K562 treated with DMSO at 1 percent for 4 hours (cell line): ENCODE measurements around the gene DBX1. TPM values are rescaled to one million over a fixed set of nuclear protein-coding genes. Genes with fewer than 3 reads are reported as not detected.

ENCODE experiments used
- total RNA-seq: library from RNA; unstranded; fragments of 300-600 nt; gene quantifications from 2 replicates; pipeline ENCODE4 v1.2.3, GENCODE V29; 2022; ENCODE audit not compliant: insufficient read depth

Gene DBX1, protein sequence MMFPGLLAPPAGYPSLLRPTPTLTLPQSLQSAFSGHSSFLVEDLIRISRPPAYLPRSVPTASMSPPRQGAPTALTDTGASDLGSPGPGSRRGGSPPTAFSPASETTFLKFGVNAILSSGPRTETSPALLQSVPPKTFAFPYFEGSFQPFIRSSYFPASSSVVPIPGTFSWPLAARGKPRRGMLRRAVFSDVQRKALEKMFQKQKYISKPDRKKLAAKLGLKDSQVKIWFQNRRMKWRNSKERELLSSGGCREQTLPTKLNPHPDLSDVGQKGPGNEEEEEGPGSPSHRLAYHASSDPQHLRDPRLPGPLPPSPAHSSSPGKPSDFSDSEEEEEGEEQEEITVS
- not detected in 2 replicates for total RNA-seq

DNA sequence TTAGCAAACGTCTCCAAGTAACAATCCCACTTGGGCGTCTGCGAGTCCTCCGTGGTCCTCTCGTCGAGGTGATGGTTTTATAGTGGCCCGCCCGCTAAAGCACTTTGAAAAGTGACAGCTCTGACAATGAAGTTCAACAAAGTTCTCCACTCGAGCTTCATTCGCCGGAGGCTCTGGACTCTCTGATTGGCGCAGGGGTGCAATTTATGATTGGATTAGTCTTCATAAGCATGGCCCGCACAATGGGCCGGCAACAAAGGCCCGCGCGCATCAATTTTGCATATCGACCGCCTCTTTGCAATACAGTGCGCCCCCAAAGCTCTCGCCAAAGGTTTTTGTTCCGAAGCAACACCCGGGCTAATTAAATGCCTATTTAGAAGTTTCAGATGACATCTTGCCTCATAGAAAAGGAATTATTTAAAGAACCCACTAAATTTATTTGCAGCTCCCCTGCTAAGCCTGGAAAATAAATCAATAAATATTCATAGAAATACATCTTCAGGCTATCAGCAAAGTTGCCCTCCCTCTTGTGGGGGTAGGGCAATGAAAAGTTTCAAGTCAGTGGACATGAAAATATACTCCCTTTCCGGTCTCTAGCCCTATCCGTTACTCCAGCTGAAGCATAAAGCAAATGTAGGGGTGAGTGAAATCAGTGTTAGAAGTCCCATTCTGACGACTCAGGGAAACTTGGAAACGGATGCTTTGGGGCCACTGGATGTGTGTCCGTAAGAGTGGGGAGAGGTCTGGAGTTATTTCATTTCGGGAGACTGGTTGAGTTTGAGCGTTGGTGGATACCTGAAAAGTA, at the start of gene DBX1:
Gene DBX1 (minus strand): TSS at position 51 of the 805 bp plus-strand sequence. CDS start 151 bp downstream, outside the sequence.

Other genes starting within 250 kb of the DBX1 start
- gene HTATIP2, start 203.2 kb upstream of the DBX1 start, total RNA-seq: 83.0 and 83.4 TPM in 2 replicates
- 13.3 and 16.8 TPM in 2 replicates for gene PRMT3, start 227.2 kb upstream of the DBX1 start, total RNA-seq